Astrocyte of the spinal cord (primary cell): ENCODE measurements around the gene AGXT.

Experiments
- DNase-seq: peaks from one replicate; pipeline ENCODE4 v3.0.0; 2011; ENCODE audit warnings: low read depth, low spot score
- H3K4me3 ChIP-seq: 2 replicates; pipeline ENCODE4 v1.5.1; 2011; ENCODE audit warnings: low read depth, mild to moderate bottlenecking, low read length, moderate library complexity
- in situ Hi-C: cut with HindIII; loops from 2 replicates; pipeline ENCODE4 v1.10.0; 2017; ENCODE audit warnings: low sequenced_read_pairs
- TF ChIP-seq, protein P1 (sequence below): IDR thresholded peaks from 2 replicates; pipeline ENCODE4 v1.5.1; 2012; ENCODE audit warnings: low read depth, mild to moderate bottlenecking, low read length, inconsistent platforms

The AGXT gene

GRCh38 chr2:240891492-240892340 lies 23.1 kb downstream of the AGXT start:
- H3K4me3 ChIP-seq = no peak overlapping the region
- TF ChIP-seq, protein P1, sequence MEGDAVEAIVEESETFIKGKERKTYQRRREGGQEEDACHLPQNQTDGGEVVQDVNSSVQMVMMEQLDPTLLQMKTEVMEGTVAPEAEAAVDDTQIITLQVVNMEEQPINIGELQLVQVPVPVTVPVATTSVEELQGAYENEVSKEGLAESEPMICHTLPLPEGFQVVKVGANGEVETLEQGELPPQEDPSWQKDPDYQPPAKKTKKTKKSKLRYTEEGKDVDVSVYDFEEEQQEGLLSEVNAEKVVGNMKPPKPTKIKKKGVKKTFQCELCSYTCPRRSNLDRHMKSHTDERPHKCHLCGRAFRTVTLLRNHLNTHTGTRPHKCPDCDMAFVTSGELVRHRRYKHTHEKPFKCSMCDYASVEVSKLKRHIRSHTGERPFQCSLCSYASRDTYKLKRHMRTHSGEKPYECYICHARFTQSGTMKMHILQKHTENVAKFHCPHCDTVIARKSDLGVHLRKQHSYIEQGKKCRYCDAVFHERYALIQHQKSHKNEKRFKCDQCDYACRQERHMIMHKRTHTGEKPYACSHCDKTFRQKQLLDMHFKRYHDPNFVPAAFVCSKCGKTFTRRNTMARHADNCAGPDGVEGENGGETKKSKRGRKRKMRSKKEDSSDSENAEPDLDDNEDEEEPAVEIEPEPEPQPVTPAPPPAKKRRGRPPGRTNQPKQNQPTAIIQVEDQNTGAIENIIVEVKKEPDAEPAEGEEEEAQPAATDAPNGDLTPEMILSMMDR = no peak
- in situ Hi-C loops = no loop called here
- DNase-seq = no peak

- H3K4me3 ChIP-seq = no peak overlapping the region
- in situ Hi-C loops = no loop called here
- no peak for DNase-seq
- TF ChIP-seq, protein P1 = no peak
These were observed 23.7 kb downstream of the AGXT start for GRCh38 chr2:240892356-240892755.

DNA sequence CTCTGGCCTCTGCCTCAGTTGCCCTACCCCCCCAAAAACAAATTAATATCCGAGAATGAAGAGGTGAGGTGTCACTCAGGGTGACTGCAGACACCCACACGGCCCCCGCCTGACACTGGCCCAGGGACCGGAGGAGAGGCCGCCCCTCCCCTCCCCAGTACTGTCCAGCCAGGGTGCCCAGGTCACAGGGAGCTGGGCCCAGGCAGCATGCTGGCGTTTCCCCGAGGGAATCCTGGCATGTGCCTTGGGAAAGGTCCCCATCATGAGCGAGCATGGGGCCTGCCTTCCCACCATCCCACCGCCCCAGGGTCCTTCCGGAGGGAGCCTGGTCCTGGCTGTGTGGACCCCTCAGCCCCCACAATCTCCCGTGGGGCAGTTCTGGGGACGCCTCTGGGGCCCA lies 24.3 kb downstream of the AGXT start:
- in situ Hi-C loops = no loop called here
- no peak overlapping the region for H3K4me3 ChIP-seq
- no peak for DNase-seq
- TF ChIP-seq, protein P1 = no peak

GRCh38 chr2:240893363-240893844 lies 24.8 kb downstream of the AGXT start:
- TF ChIP-seq, protein P1 = no peak
- DNase-seq = no peak
- no peak overlapping the region for H3K4me3 ChIP-seq
- in situ Hi-C loops = no loop called here

DNA sequence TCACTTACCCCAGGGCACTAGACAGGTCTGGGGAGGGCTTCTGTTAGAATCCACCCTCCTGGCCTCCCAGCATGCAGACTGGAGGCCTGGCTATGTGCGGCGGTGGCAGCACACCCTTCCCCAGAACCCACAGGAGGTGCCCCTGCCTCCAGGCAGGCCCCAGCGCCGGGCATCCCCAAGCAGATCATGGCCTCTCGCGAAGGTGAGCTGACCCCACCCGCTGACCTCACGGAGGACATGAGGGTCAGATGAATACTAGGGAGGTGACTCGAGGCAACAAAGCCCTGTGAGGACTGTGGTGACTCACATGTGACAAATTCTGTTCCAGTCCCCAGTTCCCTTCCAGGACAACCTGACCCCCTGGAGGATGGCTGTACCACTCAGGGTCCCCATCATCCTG lies 25.4 kb downstream of the AGXT start:
- no peak for DNase-seq
- TF ChIP-seq, protein P1 = no peak
- in situ Hi-C loops = no loop called here
- H3K4me3 ChIP-seq = no peak overlapping the region

DNA sequence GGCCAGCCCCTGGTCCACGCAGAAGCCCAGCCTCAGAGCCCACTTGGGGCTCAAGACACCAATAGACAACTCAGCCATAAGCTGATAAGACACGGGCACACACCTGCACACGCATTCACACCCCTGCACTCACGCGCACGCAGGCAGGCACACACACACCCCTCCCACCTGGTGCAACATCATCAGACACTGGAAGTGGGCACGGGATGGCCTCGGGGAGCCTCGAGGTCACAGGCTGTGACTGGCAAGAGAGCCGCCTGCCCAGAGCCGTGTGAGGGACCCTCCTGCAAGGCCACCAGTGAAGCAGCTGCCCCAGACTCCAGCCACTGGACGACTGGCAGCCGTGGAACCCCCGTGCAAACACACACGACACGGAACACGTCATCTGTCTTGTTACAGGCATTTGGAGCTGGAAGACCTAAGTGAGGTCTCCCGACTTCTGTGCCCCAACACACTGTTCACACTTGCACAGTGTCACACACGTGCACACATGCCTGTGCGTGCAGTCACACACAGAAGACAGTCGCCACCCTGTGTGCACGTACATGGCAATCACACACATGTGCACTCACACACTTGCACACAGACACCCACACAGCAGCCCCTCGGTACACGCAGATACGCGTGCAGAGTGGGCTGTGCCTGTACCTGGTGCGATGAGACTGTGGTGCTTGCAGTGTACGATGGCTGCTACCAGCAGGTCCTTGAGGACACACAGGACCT lies 26.4 kb downstream of the AGXT start:
- in situ Hi-C loops = no loop called here
- H3K4me3 ChIP-seq = no peak overlapping the region
- no peak for DNase-seq
- TF ChIP-seq, protein P1 = no peak
